ENCODE data around the gene LRMDA.

The LRMDA gene

DNA sequence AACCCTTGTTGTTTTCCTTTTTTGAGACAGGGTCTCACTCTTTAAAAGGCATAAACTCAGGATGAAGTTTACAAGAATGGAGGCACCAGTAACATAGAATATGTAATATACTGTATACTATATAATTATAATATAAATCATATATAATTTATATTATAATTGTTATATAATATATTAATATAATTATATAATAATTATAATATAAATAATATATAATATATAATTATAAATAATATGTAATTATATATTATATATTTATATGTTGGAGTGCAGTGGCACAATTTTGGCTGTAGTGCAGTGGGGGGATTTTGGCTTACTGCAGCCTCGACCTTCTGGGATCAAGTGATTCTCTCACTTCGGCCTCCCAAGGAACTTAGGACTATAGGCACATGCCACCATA lies 96.1 kb downstream of the LRMDA start:
- TF ChIP-seq, protein P1, sequence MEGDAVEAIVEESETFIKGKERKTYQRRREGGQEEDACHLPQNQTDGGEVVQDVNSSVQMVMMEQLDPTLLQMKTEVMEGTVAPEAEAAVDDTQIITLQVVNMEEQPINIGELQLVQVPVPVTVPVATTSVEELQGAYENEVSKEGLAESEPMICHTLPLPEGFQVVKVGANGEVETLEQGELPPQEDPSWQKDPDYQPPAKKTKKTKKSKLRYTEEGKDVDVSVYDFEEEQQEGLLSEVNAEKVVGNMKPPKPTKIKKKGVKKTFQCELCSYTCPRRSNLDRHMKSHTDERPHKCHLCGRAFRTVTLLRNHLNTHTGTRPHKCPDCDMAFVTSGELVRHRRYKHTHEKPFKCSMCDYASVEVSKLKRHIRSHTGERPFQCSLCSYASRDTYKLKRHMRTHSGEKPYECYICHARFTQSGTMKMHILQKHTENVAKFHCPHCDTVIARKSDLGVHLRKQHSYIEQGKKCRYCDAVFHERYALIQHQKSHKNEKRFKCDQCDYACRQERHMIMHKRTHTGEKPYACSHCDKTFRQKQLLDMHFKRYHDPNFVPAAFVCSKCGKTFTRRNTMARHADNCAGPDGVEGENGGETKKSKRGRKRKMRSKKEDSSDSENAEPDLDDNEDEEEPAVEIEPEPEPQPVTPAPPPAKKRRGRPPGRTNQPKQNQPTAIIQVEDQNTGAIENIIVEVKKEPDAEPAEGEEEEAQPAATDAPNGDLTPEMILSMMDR (IDR thresholded peaks at IDR 0.05; ENCODE audit: borderline replicate concordance, insufficient read depth, low read depth, low read length): no peak
- no peak overlapping the region for H3K4me3 ChIP-seq (ENCODE audit: low read depth, low read length)

- TF ChIP-seq, protein P1 (IDR thresholded peaks at IDR 0.05; ENCODE audit: borderline replicate concordance, insufficient read depth, low read depth, low read length): no peak
- no peak overlapping the region for H3K4me3 ChIP-seq (ENCODE audit: low read depth, low read length)
These were observed 97.0 kb downstream of the LRMDA start for GRCh38 chr10:75528392-75528791.

GRCh38 chr10:75530299-75530698 lies 98.9 kb downstream of the LRMDA start:
- H3K4me3 ChIP-seq (ENCODE audit: low read depth, low read length): no peak overlapping the region
- TF ChIP-seq, protein P1 (IDR thresholded peaks at IDR 0.05; ENCODE audit: borderline replicate concordance, insufficient read depth, low read depth, low read length): no peak

DNA sequence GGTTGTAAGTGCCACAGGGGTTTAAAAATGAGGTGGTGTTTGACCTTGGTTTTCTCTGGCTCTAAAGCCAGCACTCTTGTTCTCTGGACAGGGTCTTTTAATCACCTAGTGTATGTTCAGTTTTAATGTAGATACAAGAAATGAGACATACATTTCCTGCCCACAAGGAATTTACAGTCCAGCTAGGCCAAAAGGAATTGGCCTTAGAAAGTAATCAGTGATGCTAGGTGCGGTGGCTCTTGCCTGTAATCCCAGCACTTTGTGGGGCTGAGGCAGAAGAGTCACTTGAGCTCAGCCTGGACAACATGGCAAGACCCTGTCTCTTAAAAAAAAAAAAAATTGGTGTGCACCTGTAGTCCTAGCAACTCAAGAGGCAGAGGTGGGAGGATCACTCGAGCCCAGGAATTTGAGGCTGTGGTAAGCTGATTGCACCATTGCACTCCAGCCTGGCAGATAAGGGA lies 100.2 kb downstream of the LRMDA start:
- H3K4me3 ChIP-seq (ENCODE audit: low read depth, low read length): no peak overlapping the region
- TF ChIP-seq, protein P1 (IDR thresholded peaks at IDR 0.05; ENCODE audit: borderline replicate concordance, insufficient read depth, low read depth, low read length): no peak

DNA sequence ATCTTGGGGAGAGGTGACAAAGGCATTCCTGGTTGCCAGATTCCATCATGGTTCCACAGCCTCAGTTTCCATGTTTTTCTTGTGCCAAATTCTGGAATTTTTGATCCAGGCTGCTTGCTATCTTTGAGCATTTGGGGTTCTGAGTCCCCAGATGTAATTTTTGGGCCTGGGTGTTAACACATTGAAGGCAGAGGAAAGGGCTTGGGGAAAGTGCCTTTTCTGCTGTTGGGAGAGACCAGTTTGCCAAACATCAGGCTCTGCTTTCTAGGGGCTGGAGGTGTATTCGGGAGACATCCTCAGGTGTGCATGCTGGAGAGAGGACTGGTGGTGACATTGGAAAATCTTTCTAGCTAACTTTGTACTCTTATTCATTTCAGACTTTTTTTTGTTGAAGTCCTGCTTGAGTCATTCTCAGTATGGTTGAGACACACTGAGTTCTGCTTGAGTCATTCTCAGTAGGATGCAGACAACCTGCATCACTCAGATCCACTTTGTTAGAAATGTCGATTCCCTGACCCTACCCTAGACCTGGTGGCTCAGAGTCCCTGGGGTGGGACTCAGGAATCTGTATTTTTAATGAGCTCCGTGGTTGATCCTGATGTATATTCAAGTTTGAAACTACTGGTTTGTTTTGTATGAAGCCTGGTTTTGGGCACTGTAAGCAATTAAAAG lies 101.0 kb downstream of the LRMDA start:
- TF ChIP-seq, protein P1 (IDR thresholded peaks at IDR 0.05; ENCODE audit: borderline replicate concordance, insufficient read depth, low read depth, low read length): no peak
- H3K4me3 ChIP-seq (ENCODE audit: low read depth, low read length): no peak overlapping the region

GRCh38 chr10:75538144-75538543 lies 106.7 kb downstream of the LRMDA start:
- no peak overlapping the region for H3K4me3 ChIP-seq (ENCODE audit: low read depth, low read length)
- TF ChIP-seq, protein P1 (IDR thresholded peaks at IDR 0.05; ENCODE audit: borderline replicate concordance, insufficient read depth, low read depth, low read length): no peak

- TF ChIP-seq, protein P1 (IDR thresholded peaks at IDR 0.05; ENCODE audit: borderline replicate concordance, insufficient read depth, low read depth, low read length): no peak
- H3K4me3 ChIP-seq (ENCODE audit: low read depth, low read length): no peak overlapping the region
These were observed 107.3 kb downstream of the LRMDA start for GRCh38 chr10:75538765-75539164.
